Neural progenitor cell (in vitro differentiated cells): Measurements from ENCODE around the gene RBFOX1. TPM values are rescaled to one million over a fixed set of nuclear protein-coding genes. Genes with fewer than 3 reads are reported as not detected.

Experiments
- DNase-seq: peaks from one replicate; pipeline ENCODE4 v3.0.0-alpha.2; 2016; ENCODE audit warnings: low spot score
- H2AFZ ChIP-seq: fragments of 200-600 bp; sonication (generic); replicated peaks from 2 replicates; pipeline ENCODE4 v1.6.1; 2016; ENCODE audit warnings: antibody characterized with exemption
- H3F3A ChIP-seq: fragments of 200-600 bp; sonication (generic); 2 replicates; pipeline ENCODE4 v1.6.1; 2016; ENCODE audit warnings: antibody characterized with exemption, low read depth
- H3K27ac ChIP-seq: fragments of 200-600 bp; sonication (generic); 2 replicates; pipeline ENCODE4 v1.5.1; 2016; ENCODE audit warnings: mild to moderate bottlenecking
- H3K27me3 ChIP-seq: fragments of 200-600 bp; sonication (generic); 2 replicates; pipeline ENCODE4 v1.6.1; 2016; ENCODE audit warnings: mild to moderate bottlenecking, moderate library complexity
- H3K36me3 ChIP-seq: fragments of 200-600 bp; sonication (generic); 2 replicates; pipeline ENCODE4 v1.5.1; 2016
- H3K4me1 ChIP-seq: fragments of 200-600 bp; sonication (generic); 2 replicates; pipeline ENCODE4 v1.6.1; 2016; ENCODE audit warnings: mixed run types
- H3K4me2 ChIP-seq: fragments of 200-600 bp; sonication (generic); 2 replicates; pipeline ENCODE4 v1.6.1; 2016
- H3K4me3 ChIP-seq: fragments of 200-600 bp; sonication (generic); 2 replicates; pipeline ENCODE4 v1.5.1; 2016
- H3K79me2 ChIP-seq: fragments of 200-600 bp; sonication (generic); 2 replicates; pipeline ENCODE4 v1.6.1; 2016; ENCODE audit warnings: low read depth
- H3K9ac ChIP-seq: fragments of 200-600 bp; sonication (generic); 2 replicates; pipeline ENCODE4 v1.6.1; 2016
- H3K9me3 ChIP-seq: fragments of 200-600 bp; sonication (generic); 2 replicates; pipeline ENCODE4 v1.5.1; 2016; ENCODE audit warnings: low read depth
- H4K20me1 ChIP-seq: fragments of 200-600 bp; sonication (generic); 2 replicates; pipeline ENCODE4 v1.6.1; 2016; ENCODE audit warnings: low read depth
- H3K27ac Mint-ChIP-seq: 3 replicates; pipeline ENCODE4 v1.8.0; 2021; ENCODE audit warnings: mixed read lengths
- H3K27me3 Mint-ChIP-seq: 2 replicates; pipeline ENCODE4 v1.8.0; 2022; ENCODE audit warnings: low read depth, mild to moderate bottlenecking, inconsistent platforms, moderate library complexity, mixed read lengths; ENCODE audit not compliant: insufficient read depth
- H3K36me3 Mint-ChIP-seq: 3 replicates; pipeline ENCODE4 v1.8.0; 2021; ENCODE audit warnings: mixed read lengths
- H3K4me1 Mint-ChIP-seq: 3 replicates; pipeline ENCODE4 v1.8.0; 2021; ENCODE audit warnings: mixed read lengths
- H3K4me3 Mint-ChIP-seq: 3 replicates; pipeline ENCODE4 v1.8.0; 2021; ENCODE audit warnings: mild to moderate bottlenecking, moderate library complexity, mixed read lengths
- H3K9me3 Mint-ChIP-seq: 3 replicates; pipeline ENCODE4 v1.8.0; 2020; ENCODE audit warnings: mixed read lengths
- CTCF ChIP-seq: fragments of 200-600 bp; sonication (generic); IDR thresholded peaks from 2 replicates; pipeline ENCODE4 v1.5.1; 2017; ENCODE audit warnings: antibody characterized with exemption, mild to moderate bottlenecking
- EZH2 ChIP-seq: fragments of 200-600 bp; sonication (generic); IDR thresholded peaks from 2 replicates; pipeline ENCODE4 v1.6.1; 2017; ENCODE audit warnings: antibody characterized with exemption, mild to moderate bottlenecking, moderate library complexity
- EZH2phosphoT487 ChIP-seq: fragments of 200-600 bp; sonication (generic); IDR thresholded peaks from 2 replicates; pipeline ENCODE4 v1.6.1; 2017; ENCODE audit warnings: antibody characterized with exemption
- total RNA-seq: library from RNA; depleted of rRNA; stranded (reverse); fragments of >200 nt; gene quantifications from 2 replicates; pipeline ENCODE4 v1.2.3, GENCODE V29; 2015; ENCODE audit warnings: low replicate concordance

Gene RBFOX1
- total RNA-seq, 1 donor from 2014 or later: 1.2 TPM

- H3K4me3 ChIP-seq: no peak overlapping the region
- TF ChIP-seq EZH2phosphoT487: no peak
- no peak for TF ChIP-seq EZH2
- TF ChIP-seq CTCF: no peak
- H3K27ac Mint-ChIP-seq: no peak overlapping the region
- no peak overlapping the region for H3K27ac ChIP-seq
- DNase-seq: no peak
- H3K79me2 ChIP-seq: no peaks in the 10 kb centered on the region
- H3K27me3 ChIP-seq: no peaks in the 10 kb centered on the region
- no peak overlapping the region for H2AFZ ChIP-seq
- H3K4me1 Mint-ChIP-seq: peaks cover 3% of the 10 kb centered on the region
- no peak overlapping the region for H3K4me2 ChIP-seq
- no peak overlapping the region for H3K4me3 Mint-ChIP-seq
- H3K9me3 Mint-ChIP-seq: no peaks in the 10 kb centered on the region
- no peaks in the 10 kb centered on the region for H4K20me1 ChIP-seq
- H3K9me3 ChIP-seq: no peaks in the 10 kb centered on the region
- H3K27me3 Mint-ChIP-seq: peaks cover 3% of the 10 kb centered on the region
- no peaks in the 10 kb centered on the region for H3K36me3 Mint-ChIP-seq
- H3K36me3 ChIP-seq: no peaks in the 10 kb centered on the region
- no peaks in the 10 kb centered on the region for H3F3A ChIP-seq
- H3K4me1 ChIP-seq: no peaks in the 10 kb centered on the region
- no peak overlapping the region for H3K9ac ChIP-seq
These were observed 36.6 kb downstream of the RBFOX1 start for GRCh38 chr16:7369204-7369603.

GRCh38 chr16:7372095-7372494 lies 39.5 kb downstream of the RBFOX1 start:
- Histone ChIP-seq H4K20me1 (no peaks in the 10 kb centered on the region), H3K9ac (no peak overlapping the region), H2AFZ (no peak overlapping the region), H3K36me3 (no peaks in the 10 kb centered on the region), H3K27ac (no peak overlapping the region), H3F3A (no peaks in the 10 kb centered on the region), H3K4me2 (no peak overlapping the region), H3K79me2 (no peaks in the 10 kb centered on the region), H3K9me3 (no peaks in the 10 kb centered on the region), H3K4me1 (no peaks in the 10 kb centered on the region), H3K4me3 (no peak overlapping the region), H3K27me3 (no peaks in the 10 kb centered on the region)
- Mint-ChIP-seq H3K36me3 (no peaks in the 10 kb centered on the region), H3K4me1 (no peaks in the 10 kb centered on the region), H3K27me3 (peaks cover 2% of the 10 kb centered on the region), H3K9me3 (no peaks in the 10 kb centered on the region), H3K4me3 (no peak overlapping the region), H3K27ac (no peak overlapping the region)
- DNase-seq: no peak
- no peak for TF ChIP-seq CTCF
- TF ChIP-seq EZH2: no peak
- no peak for TF ChIP-seq EZH2phosphoT487

- Histone ChIP-seq H3F3A (no peaks in the 10 kb centered on the region), H3K4me1 (no peaks in the 10 kb centered on the region), H3K27ac (no peak overlapping the region), H4K20me1 (no peaks in the 10 kb centered on the region), H2AFZ (no peak overlapping the region), H3K36me3 (no peaks in the 10 kb centered on the region), H3K9me3 (no peaks in the 10 kb centered on the region), H3K4me3 (no peak overlapping the region), H3K79me2 (no peaks in the 10 kb centered on the region), H3K9ac (no peak overlapping the region), H3K27me3 (no peaks in the 10 kb centered on the region), H3K4me2 (no peak overlapping the region)
- TF ChIP-seq EZH2: no peak
- no peak for TF ChIP-seq EZH2phosphoT487
- no peak for TF ChIP-seq CTCF
- Mint-ChIP-seq H3K36me3 (no peaks in the 10 kb centered on the region), H3K27me3 (peaks cover 2% of the 10 kb centered on the region), H3K27ac (no peak overlapping the region), H3K4me3 (no peak overlapping the region), H3K9me3 (no peaks in the 10 kb centered on the region), H3K4me1 (no peaks in the 10 kb centered on the region)
- no peak for DNase-seq
These were observed 41.1 kb downstream of the RBFOX1 start for GRCh38 chr16:7373776-7374175.
